ENCODE measurements around the gene GORASP2.

GORASP2 gene

GRCh38 chr2:171008550-171009205 is 79.6 kb downstream of the GORASP2 start:
- DNase-seq, result no peak

- no peak for DNase-seq
Measured at GRCh38 chr2:171009386-171009785, 80.3 kb downstream of the GORASP2 start.

DNA sequence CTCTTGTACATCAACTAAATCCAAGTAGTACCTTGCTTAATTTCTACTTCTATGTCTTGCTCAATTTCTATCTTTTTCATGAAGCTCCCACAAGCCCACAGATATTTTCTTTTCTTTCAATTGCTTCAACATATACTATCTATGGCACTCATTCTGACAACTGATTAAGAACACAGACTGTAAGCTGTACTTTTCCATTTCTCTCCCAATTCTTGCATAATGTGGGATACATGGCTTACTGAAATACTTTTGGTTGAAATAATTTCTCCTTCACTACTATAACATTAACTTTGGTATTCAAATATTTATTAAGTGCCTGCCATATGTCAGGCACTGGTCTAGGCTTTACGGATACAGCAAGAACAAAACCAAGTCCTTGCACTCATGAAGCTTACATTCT is 84.8 kb downstream of the GORASP2 start:
- no peak for DNase-seq

GRCh38 chr2:171016125-171016524 is 87.1 kb downstream of the GORASP2 start:
- no peak for DNase-seq

Measured in kidney glomerular epithelial cell (primary cell).